GM12872 (cell line): ENCODE measurements around the gene SNAP25.

Experiments
- CTCF ChIP-seq: IDR thresholded peaks from 3 replicates; pipeline ENCODE4 v1.5.1; 2011; ENCODE audit warnings: low read depth, mild to moderate bottlenecking, low read length, moderate library complexity; ENCODE audit not compliant: insufficient read depth

SNAP25 gene

GRCh38 chr20:10300582-10301446 lies 82.2 kb downstream of the SNAP25 start:
- TF ChIP-seq CTCF, result no peak

- no peak for TF ChIP-seq CTCF
These were observed 85.2 kb downstream of the SNAP25 start for GRCh38 chr20:10303852-10304251.

GRCh38 chr20:10304471-10305046 lies 85.9 kb downstream of the SNAP25 start:
- no peak for TF ChIP-seq CTCF

- no peak for TF ChIP-seq CTCF
These were observed 88.1 kb downstream of the SNAP25 start for GRCh38 chr20:10306440-10307358.

GRCh38 chr20:10307359-10307735 lies 88.7 kb downstream of the SNAP25 start:
- no peak for TF ChIP-seq CTCF

- no peak for TF ChIP-seq CTCF
These were observed 90.0 kb downstream of the SNAP25 start for GRCh38 chr20:10308652-10309051.

GRCh38 chr20:10309326-10309725 lies 90.7 kb downstream of the SNAP25 start:
- no peak for TF ChIP-seq CTCF
